Stimulated activated naive CD4-positive, alpha-beta T cell (primary cell): ENCODE measurements around the gene TPRG1.
A peak's percentile ranks its signal among the peaks of the same experiment; 100 is the strongest.

Experiments used
- DNase-seq, 6 experiments: peaks; one replicate each; lab custom pipeline; 2025; lab: John Stamatoyannopoulos, UW

The TPRG1 gene

GRCh38 chr3:189282189-189282588 is 110.4 kb downstream of the TPRG1 start:
- DNase-seq, result no peak

- no peak for DNase-seq
Measured at GRCh38 chr3:189282741-189283140, 111.0 kb downstream of the TPRG1 start.

- peak in 3 of 6 experiments; percentile 13 to 34 (median 29) for DNase-seq
Measured at GRCh38 chr3:189286188-189286587, 114.4 kb downstream of the TPRG1 start.

GRCh38 chr3:189286916-189287315 is 115.1 kb downstream of the TPRG1 start:
- no peak for DNase-seq

- DNase-seq, result no peak
Measured at GRCh38 chr3:189288348-189289235, 116.8 kb downstream of the TPRG1 start.

- DNase-seq, result peak in 1 of 6 experiments; percentile 12
Measured at GRCh38 chr3:189289251-189289650, 117.5 kb downstream of the TPRG1 start.

GRCh38 chr3:189292667-189293484 is 121.1 kb downstream of the TPRG1 start:
- no peak for DNase-seq

- no peak for DNase-seq
Measured at GRCh38 chr3:189294649-189295048, 122.9 kb downstream of the TPRG1 start.

- no peak for DNase-seq
Measured at GRCh38 chr3:189295089-189295488, 123.3 kb downstream of the TPRG1 start.

- no peak for DNase-seq
Measured at GRCh38 chr3:189297932-189298331, 126.2 kb downstream of the TPRG1 start.

- DNase-seq, result peak in 2 of 6 experiments; percentile 10 to 22
Measured at GRCh38 chr3:189298469-189299375, 127.0 kb downstream of the TPRG1 start.

- DNase-seq, result no peak
Measured at GRCh38 chr3:189300345-189300744, 128.6 kb downstream of the TPRG1 start.

- DNase-seq, result no peak
Measured at GRCh38 chr3:189301479-189301878, 129.7 kb downstream of the TPRG1 start.

- DNase-seq, result no peak
Measured at GRCh38 chr3:189303584-189303983, 131.8 kb downstream of the TPRG1 start.

- peak in 3 of 6 experiments; percentile 9 to 37 (median 11) for DNase-seq
Measured at GRCh38 chr3:189304465-189305351, 132.9 kb downstream of the TPRG1 start.

GRCh38 chr3:189305412-189305811 is 133.6 kb downstream of the TPRG1 start:
- no peak for DNase-seq

- no peak for DNase-seq
Measured at GRCh38 chr3:189307963-189308362, 136.2 kb downstream of the TPRG1 start.

- no peak for DNase-seq
Measured at GRCh38 chr3:189308608-189309007, 136.8 kb downstream of the TPRG1 start.

- no peak for DNase-seq
Measured at GRCh38 chr3:189309400-189309975, 137.7 kb downstream of the TPRG1 start.

GRCh38 chr3:189311521-189311920 is 139.8 kb downstream of the TPRG1 start:
- DNase-seq, result no peak
